ENCODE data around the gene CALCOCO2.

- TF ChIP-seq CTCF (IDR thresholded peaks at IDR 0.05; ENCODE audit: low read depth, low read length, missing input control) (no peak), JUND (IDR thresholded peaks at IDR 0.05) (no peak), MAX (IDR thresholded peaks at IDR 0.05) (no peak), HNF4A (conservative IDR thresholded peaks at IDR 0.05) (no peak), RAD21 (IDR thresholded peaks at IDR 0.05) (no peak), FOXA1 (IDR thresholded peaks at IDR 0.05) (no peak)
Measured at GRCh38 chr17:48818361-48818841, 12.4 kb upstream of the CALCOCO2 start.

All from liver (tissue), 3 donors.